GM10266 (cell line): ENCODE data around the gene HMX3.

Experiments
- DNase-seq: peaks from one replicate; pipeline ENCODE4 v3.0.0; 2012; ENCODE audit errors: extremely low spot score
- TF ChIP-seq, protein P1 (sequence below): IDR thresholded peaks from 2 replicates; pipeline ENCODE4 v1.5.1; 2012; ENCODE audit warnings: mild to moderate bottlenecking, low read depth; ENCODE audit not compliant: control insufficient read depth, insufficient read depth; ENCODE audit errors: missing control alignments

The HMX3 gene

GRCh38 chr10:123135415-123136141 is at the start of gene HMX3:
Gene HMX3 (plus strand): TSS chr10:123135970. CDS start chr10:123136051, 81 bp downstream.
- TF ChIP-seq, protein P1, sequence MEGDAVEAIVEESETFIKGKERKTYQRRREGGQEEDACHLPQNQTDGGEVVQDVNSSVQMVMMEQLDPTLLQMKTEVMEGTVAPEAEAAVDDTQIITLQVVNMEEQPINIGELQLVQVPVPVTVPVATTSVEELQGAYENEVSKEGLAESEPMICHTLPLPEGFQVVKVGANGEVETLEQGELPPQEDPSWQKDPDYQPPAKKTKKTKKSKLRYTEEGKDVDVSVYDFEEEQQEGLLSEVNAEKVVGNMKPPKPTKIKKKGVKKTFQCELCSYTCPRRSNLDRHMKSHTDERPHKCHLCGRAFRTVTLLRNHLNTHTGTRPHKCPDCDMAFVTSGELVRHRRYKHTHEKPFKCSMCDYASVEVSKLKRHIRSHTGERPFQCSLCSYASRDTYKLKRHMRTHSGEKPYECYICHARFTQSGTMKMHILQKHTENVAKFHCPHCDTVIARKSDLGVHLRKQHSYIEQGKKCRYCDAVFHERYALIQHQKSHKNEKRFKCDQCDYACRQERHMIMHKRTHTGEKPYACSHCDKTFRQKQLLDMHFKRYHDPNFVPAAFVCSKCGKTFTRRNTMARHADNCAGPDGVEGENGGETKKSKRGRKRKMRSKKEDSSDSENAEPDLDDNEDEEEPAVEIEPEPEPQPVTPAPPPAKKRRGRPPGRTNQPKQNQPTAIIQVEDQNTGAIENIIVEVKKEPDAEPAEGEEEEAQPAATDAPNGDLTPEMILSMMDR = no peak
- DNase-seq = peak; percentile 90

DNA sequence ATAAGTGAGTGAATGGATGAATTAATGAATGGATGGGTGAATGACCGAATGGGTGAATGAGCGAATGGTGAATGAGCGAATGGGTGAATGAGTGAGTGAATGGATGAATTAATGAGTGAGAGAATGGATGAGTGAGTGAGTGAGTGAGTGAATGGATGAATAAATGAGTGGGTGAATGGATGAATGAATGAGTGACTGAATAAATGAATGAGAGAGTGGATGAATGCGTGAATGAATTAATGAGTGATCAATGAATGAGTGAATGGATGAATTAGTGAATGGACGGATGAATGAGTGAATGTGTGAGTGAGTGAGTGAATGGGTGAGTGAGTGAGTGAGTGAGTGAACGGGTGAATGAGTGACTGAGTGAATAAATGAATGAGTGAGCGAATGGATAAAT is 49.5 kb upstream of the HMX3 start:
- TF ChIP-seq, protein P1 = no peak
- DNase-seq = no peak

DNA sequence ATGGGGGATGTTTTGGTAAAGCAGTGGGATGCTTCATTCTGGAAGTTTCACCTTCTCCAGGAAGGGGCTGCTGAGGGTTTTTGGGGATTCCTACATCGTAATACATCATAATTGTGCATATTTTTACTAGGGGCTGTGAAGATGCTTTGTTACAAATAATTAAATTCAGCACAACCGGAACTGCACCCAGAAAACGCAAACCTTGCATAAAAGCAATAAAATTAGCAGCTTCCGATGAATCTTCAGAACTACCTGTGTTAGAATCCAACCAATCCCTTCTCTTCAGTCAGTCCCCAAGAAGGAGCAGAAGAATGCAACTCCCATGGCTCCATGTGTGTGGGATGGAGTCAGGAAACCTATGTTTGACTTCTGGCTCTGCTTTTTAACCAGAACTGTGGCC is 48.4 kb upstream of the HMX3 start:
- TF ChIP-seq, protein P1 = no peak
- no peak for DNase-seq

DNA sequence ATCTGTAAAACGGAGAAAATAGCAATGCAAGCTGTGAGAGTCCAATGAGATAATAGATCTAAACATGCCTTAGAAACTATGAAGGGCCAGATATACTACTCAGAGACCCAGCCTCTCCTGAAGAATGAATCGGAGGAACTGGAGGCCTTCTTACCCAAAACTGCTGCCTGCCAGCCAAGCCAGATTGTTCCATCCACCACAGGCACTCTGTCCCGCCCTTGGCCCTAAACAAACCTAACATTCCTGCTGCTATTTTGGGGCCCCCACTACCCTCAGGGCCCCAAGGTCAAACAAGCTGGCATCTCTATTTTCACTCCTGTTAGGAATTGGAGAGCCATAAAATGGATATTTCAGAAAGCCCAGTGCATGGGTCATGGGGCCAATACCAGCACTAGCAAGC is 48.0 kb upstream of the HMX3 start:
- TF ChIP-seq, protein P1 = no peak
- DNase-seq = no peak

DNA sequence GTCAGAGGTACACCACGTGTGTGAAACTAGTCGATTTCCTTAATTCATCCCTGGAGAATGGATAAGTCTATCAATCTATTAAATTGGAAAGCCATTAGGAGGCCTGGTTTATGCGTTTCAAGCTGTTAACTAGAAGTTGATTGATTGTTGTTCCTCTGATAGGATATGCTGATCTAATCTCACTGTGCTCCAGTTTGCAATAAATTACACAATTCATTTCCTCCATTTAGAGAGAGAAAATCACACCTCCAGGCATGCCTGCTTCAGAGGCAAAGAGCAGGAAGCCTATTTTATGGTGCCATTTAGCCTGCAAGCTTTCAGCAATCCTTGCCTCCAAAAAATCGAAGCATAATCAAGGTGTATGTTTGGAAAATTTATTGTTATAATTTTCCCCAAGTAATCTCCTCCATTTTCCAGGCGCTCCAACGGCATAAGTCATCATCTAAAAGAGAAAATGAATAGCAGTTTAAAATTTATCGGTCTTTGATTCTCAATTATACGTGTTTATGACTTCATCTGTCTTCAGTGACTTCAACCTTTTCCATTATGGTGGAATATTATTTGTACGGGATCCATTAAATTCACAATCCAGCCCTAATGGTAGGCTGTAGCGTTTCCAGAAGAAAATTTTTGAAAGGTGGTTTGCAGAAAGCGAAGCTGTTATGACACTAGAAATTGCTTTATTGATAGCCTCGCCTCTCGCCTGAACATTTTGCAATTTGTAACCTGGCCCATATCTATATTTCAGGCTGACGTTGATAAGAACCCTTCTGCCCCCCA is 42.9 kb upstream of the HMX3 start:
- TF ChIP-seq, protein P1 = no peak
- DNase-seq = no peak

GRCh38 chr10:123093489-123093888 is 42.3 kb upstream of the HMX3 start:
- TF ChIP-seq, protein P1 = no peak

GRCh38 chr10:123096452-123096851 is 39.3 kb upstream of the HMX3 start:
- TF ChIP-seq, protein P1 = no peak
- no peak for DNase-seq

More at GRCh38 chr10:123093489-123093888, 42.3 kb upstream of the HMX3 start:
- no peak for DNase-seq
